K562 (cell line): ENCODE data around the gene ARHGEF16. TPM values are rescaled to one million over a fixed set of nuclear protein-coding genes. Genes with fewer than 3 reads are reported as not detected.

Experiments
- AFF1 ChIP-seq, 2 experiments: fragments of 450-650 bp; IDR thresholded peaks; 2 replicates each; pipeline ENCODE4 v1.6.1; 2018; ENCODE audit warnings: mild to moderate bottlenecking in 2 of 2, low read depth in 1 of 2; ENCODE audit not compliant: partially characterized antibody in 2 of 2
- AFF4 ChIP-seq: sonication (generic); formaldehyde crosslinking; IDR thresholded peaks from 2 replicates; pipeline ENCODE4 v1.8.0; 2023; ENCODE audit warnings: mild to moderate bottlenecking, missing genetic modification reagents
- IRF1 ChIP-seq: sonication (generic); formaldehyde crosslinking; IDR thresholded peaks from 2 replicates; pipeline ENCODE4 v1.8.0; 2022; ENCODE audit warnings: missing genetic modification reagents, mild to moderate bottlenecking, borderline replicate concordance
- MTF1 ChIP-seq: fragments of 250-450 bp; sonication (Bioruptor Pico); IDR thresholded peaks from 2 replicates; pipeline ENCODE4 v1.9.0; 2021; ENCODE audit warnings: moderate library complexity, mild to moderate bottlenecking, inconsistent platforms, borderline replicate concordance
- ZNF639 ChIP-seq, 2 experiments: fragments of 200-800 bp in 1 of 2; sonication (Bioruptor generic) in 1 of 2; sonication (generic) in 1 of 2; formaldehyde crosslinking in 1 of 2; IDR thresholded peaks in 1 of 2; conservative IDR thresholded peaks in 1 of 2; 2 replicates each; pipeline versions ENCODE4 v1.5.0 to v1.6.1; 2016 to 2020; ENCODE audit warnings: missing compliant biosample characterization in 1 of 2, missing genetic modification characterization in 1 of 2, missing genetic modification reagents in 1 of 2
- ZNF780A ChIP-seq: fragments of 250-450 bp; sonication (Bioruptor Pico); IDR thresholded peaks from 2 replicates; pipeline ENCODE4 v1.5.0; 2021; ENCODE audit warnings: mild to moderate bottlenecking
- polyA plus RNA-seq, 8 experiments: library from polyadenylated mRNA; depleted of rRNA in 4 of 8; stranded (reverse) in 5 of 8; unstranded in 3 of 8; fragments of >200 nt; fragmentation: Nextera tagmentation in 2 of 8; fragmentation: Illumina TruSeq in 1 of 8; extraction: Ambion mirVana in 2 of 8; extraction: Trizol in 1 of 8; gene quantifications; 2 replicates each; pipeline versions ENCODE4 v1.2.1 to v1.2.3, GENCODE V29; 2011 to 2014; ENCODE audit warnings: inconsistent platforms in 1 of 8, missing spikeins in 1 of 8
- total RNA-seq, 7 experiments: library from RNA; depleted of rRNA in 6 of 7; stranded (reverse); fragments of >200 nt in 6 of 7; fragmentation: Illumina TruSeq in 2 of 7; extraction: Trizol in 2 of 7; gene quantifications; 2 replicates each; pipeline versions ENCODE4 v1.2.1 to v1.2.3, GENCODE V29; 2011 to 2021; ENCODE audit warnings: low replicate concordance in 1 of 7

The ARHGEF16 gene
- total and polyA plus RNA-seq, 9 of the 15 experiments (the other 6 are each of a cell fraction or from before 2014, with no cell fraction given) = 0.15 to 1.2 (median 0.49) TPM; not detected in 2

GRCh38 chr1:3439346-3440299 is 14.8 kb upstream of the ARHGEF16 start (continued):
- TF ChIP-seq ZNF780A (no peak), MTF1 (no peak), AFF1 (IDR thresholded peaks at IDR 0.05; ENCODE audit: low read depth in 1 of 2, partially characterized antibody in 2 of 2) (no peak), AFF4 (CRISPR knock-in tag) (no peak), IRF1 (CRISPR knock-in tag) (no peak), ZNF639 (CRISPR knock-in tag; conservative IDR thresholded peaks at IDR 0.05 in 1 of 2, IDR thresholded peaks at IDR 0.05 in 1 of 2) (no peak)
